A673 (cell line): ENCODE measurements around the gene NAALADL2. TPM values are rescaled to one million over a fixed set of nuclear protein-coding genes. Genes with fewer than 3 reads are reported as not detected.
"Not testable (repeated sequence)": the region's sequence is repeated elsewhere in the genome, so short reads cannot be mapped to it uniquely, and the experiment has no call there.

Source experiments
- BruUV-seq: library from RNA; stranded (reverse); fragments of 400-500 nt; replicated peaks from 2 replicates; lab custom pipeline; 2021; lab: Mats Ljungman, UMichigan
- CTCF ChIA-PET: fragments of 300-600 bp; sonication (Branson Sonifier 250); formaldehyde crosslinking; loops from one replicate; lab custom pipeline; 2022; ENCODE audit warnings: antibody characterized with exemption; lab: Charles Lee
- POLR2A ChIA-PET: fragments of 300-600 bp; sonication (Branson Sonifier 250); formaldehyde crosslinking; loops from one replicate; lab custom pipeline; 2022; ENCODE audit warnings: antibody characterized with exemption; ENCODE audit not compliant: low non-redundant PET; lab: Charles Lee
- DNase-seq: peaks from one replicate; pipeline ENCODE4 v3.0.0-alpha.2; 2015; ENCODE audit warnings: low spot score
- H3K27ac ChIP-seq: fragments of 200-600 bp; sonication (generic); 2 replicates; pipeline ENCODE4 v1.5.1; 2016; ENCODE audit warnings: mixed run types, low read depth, mild to moderate bottlenecking, mixed read lengths, antibody characterized with exemption, low read length; ENCODE audit not compliant: poor library complexity, severe bottlenecking
- H3K27me3 ChIP-seq: fragments of 200-600 bp; sonication (generic); replicated peaks from 2 replicates; pipeline ENCODE4 v1.6.1; 2017; ENCODE audit warnings: mixed run types, low read depth, mild to moderate bottlenecking, mixed read lengths, antibody characterized with exemption, low read length; ENCODE audit not compliant: insufficient read depth, poor library complexity
- H3K36me3 ChIP-seq: fragments of 200-600 bp; sonication (generic); 2 replicates; pipeline ENCODE4 v1.6.1; 2016; ENCODE audit warnings: mixed run types, mild to moderate bottlenecking, mixed read lengths, antibody characterized with exemption, low read length; ENCODE audit not compliant: insufficient read depth, poor library complexity, severe bottlenecking
- H3K4me1 ChIP-seq: fragments of 200-600 bp; sonication (generic); 2 replicates; pipeline ENCODE4 v1.6.1; 2017; ENCODE audit warnings: mixed run types, mild to moderate bottlenecking, mixed read lengths, antibody characterized with exemption, low read length; ENCODE audit not compliant: insufficient read depth, poor library complexity, severe bottlenecking
- H3K4me3 ChIP-seq: fragments of 200-600 bp; sonication (generic); 2 replicates; pipeline ENCODE4 v1.5.1; 2016; ENCODE audit warnings: low read depth, mixed run types, mild to moderate bottlenecking, mixed read lengths, low read length; ENCODE audit not compliant: poor library complexity, severe bottlenecking
- H3K9me3 ChIP-seq: fragments of 200-600 bp; sonication (generic); 2 replicates; pipeline ENCODE4 v1.6.1; 2016; ENCODE audit warnings: mixed run types, low read depth, mild to moderate bottlenecking, mixed read lengths, antibody characterized with exemption, low read length; ENCODE audit not compliant: poor library complexity, severe bottlenecking
- CTCF ChIP-seq: fragments of 300-800, 200-600 bp; sonication (generic); conservative IDR thresholded peaks from 2 replicates; pipeline ENCODE4 v1.5.1; 2017; ENCODE audit warnings: low read depth, mild to moderate bottlenecking, antibody characterized with exemption, low read length, moderate library complexity, mixed read lengths
- EZH2 ChIP-seq: fragments of 200-600 bp; sonication (generic); IDR thresholded peaks from 2 replicates; pipeline ENCODE4 v1.6.1; 2017; ENCODE audit warnings: borderline replicate concordance, low read depth, mild to moderate bottlenecking, mixed read lengths, antibody characterized with exemption, low read length; ENCODE audit not compliant: poor library complexity, severe bottlenecking
- intact Hi-C: fragments of 100-400 bp; cut with micrococcal nuclease; formaldehyde crosslinking; loops from one replicate; pipeline ENCODE4 v1.10.0; 2022; ENCODE audit not compliant: unreplicated experiment
- total RNA-seq: library from RNA; stranded (reverse); gene quantifications from 2 replicates; pipeline ENCODE4 v1.2.3, GENCODE V29; 2021

Gene NAALADL2
- total RNA-seq, 1 experiment from 2014 or later, result 0.64 TPM

GRCh38 chr3:175526609-175527280, 667.6 kb downstream of the NAALADL2 start:
- H3K36me3 ChIP-seq, result no peaks in the 10 kb centered on the region
- no peaks in the 10 kb centered on the region for H3K27me3 ChIP-seq
- H3K4me3 ChIP-seq, result peak overlapping the region; percentile 32
- intact Hi-C loops, result no loop called here
- no peaks in the 10 kb centered on the region for H3K4me1 ChIP-seq
- ChIA-PET POLR2A (interaction anchor here (0.6 kb wide), 1 partner anchor 153 kb away, joined by 7 read pairs; no protein-coding TSS in a partner anchor), CTCF (no interaction called here)
- no peaks in the 10 kb centered on the region for H3K9me3 ChIP-seq
- BruUV-seq, result no TSS peak
- no peak for DNase-seq
- TF ChIP-seq CTCF (no peak), EZH2 (no peak)
- H3K27ac ChIP-seq, result no peak overlapping the region

- POLR2A ChIA-PET, intact Hi-C loops, H3K27ac ChIP-seq, H3K9me3 ChIP-seq, CTCF ChIA-PET, H3K4me3 ChIP-seq, H3K4me1 ChIP-seq, H3K36me3 ChIP-seq, H3K27me3 ChIP-seq, DNase-seq, BruUV-seq: not testable (repeated sequence)
Measured at GRCh38 chr3:175528693-175529092, 669.6 kb downstream of the NAALADL2 start.

GRCh38 chr3:175535351-175535750, 676.2 kb downstream of the NAALADL2 start:
- intact Hi-C loops, result no loop called here
- no peaks in the 10 kb centered on the region for H3K4me1 ChIP-seq
- no peaks in the 10 kb centered on the region for H3K36me3 ChIP-seq
- POLR2A ChIA-PET, result no interaction called here
- no peak overlapping the region for H3K27ac ChIP-seq
- no peak overlapping the region for H3K4me3 ChIP-seq
- no TSS peak for BruUV-seq
- H3K27me3 ChIP-seq, result no peaks in the 10 kb centered on the region
- CTCF ChIA-PET, result no interaction called here
- H3K9me3 ChIP-seq, result no peaks in the 10 kb centered on the region
- no peak for TF ChIP-seq EZH2
- no peak for TF ChIP-seq CTCF
- DNase-seq, result no peak

GRCh38 chr3:175546115-175546514, 687.0 kb downstream of the NAALADL2 start:
- Histone ChIP-seq H3K27me3 (no peaks in the 10 kb centered on the region), H3K27ac (no peak overlapping the region), H3K4me3 (no peak overlapping the region), H3K4me1 (no peaks in the 10 kb centered on the region), H3K36me3 (no peaks in the 10 kb centered on the region), H3K9me3 (no peaks in the 10 kb centered on the region)
- CTCF ChIA-PET, result no interaction called here
- TF ChIP-seq EZH2 (no peak), CTCF (no peak)
- no peak for DNase-seq
- no TSS peak for BruUV-seq
- POLR2A ChIA-PET, result no interaction called here
- intact Hi-C loops, result no loop called here
